ENCODE measurements around the gene POMT2.
"Not testable (repeated sequence)": the region's sequence is repeated elsewhere in the genome, so short reads cannot be mapped to it uniquely, and the experiment has no call there.

The POMT2 gene

GRCh38 chr14:77327111-77327510, 6.4 kb upstream of the POMT2 start:
- no peaks in the 10 kb centered on the region for H3K27me3 ChIP-seq (ENCODE audit: control insufficient read depth in 2 of 2, insufficient read depth in 2 of 2, low read length in 2 of 2)
- H3K9ac ChIP-seq (ENCODE audit: low read depth in 1 of 2, low read length in 2 of 2) = no peak overlapping the region
- peaks cover 2 to 6% of the 10 kb centered on the region in 2 donors for H3K4me1 ChIP-seq (ENCODE audit: control insufficient read depth in 2 of 2, insufficient read depth in 2 of 2, low read length in 2 of 2)
- no peak overlapping the region for H3K27ac ChIP-seq (ENCODE audit: low read depth in 2 of 2, low read length in 2 of 2)
- H3K9me3 ChIP-seq (ENCODE audit: control insufficient read depth in 2 of 2, low read length in 2 of 2) = no peaks in the 10 kb centered on the region
- no peaks in the 10 kb centered on the region for H3K36me3 ChIP-seq (ENCODE audit: control insufficient read depth in 2 of 2, insufficient read depth in 2 of 2, low read length in 2 of 2)
- H3K4me3 ChIP-seq (ENCODE audit: low read length in 2 of 2) = no peak overlapping the region

GRCh38 chr14:77325746-77326094, 5.0 kb upstream of the POMT2 start:
- Histone ChIP-seq H3K36me3 (ENCODE audit: control insufficient read depth in 2 of 2, insufficient read depth in 2 of 2, low read length in 2 of 2) (no peaks in the 10 kb centered on the region), H3K27me3 (ENCODE audit: control insufficient read depth in 2 of 2, insufficient read depth in 2 of 2, low read length in 2 of 2) (no peaks in the 10 kb centered on the region), H3K4me3 (ENCODE audit: low read length in 2 of 2) (no peak overlapping the region), H3K27ac (ENCODE audit: low read depth in 2 of 2, low read length in 2 of 2) (no peak overlapping the region), H3K9me3 (ENCODE audit: control insufficient read depth in 2 of 2, low read length in 2 of 2) (no peaks in the 10 kb centered on the region), H3K9ac (ENCODE audit: low read depth in 1 of 2, low read length in 2 of 2) (no peak overlapping the region), H3K4me1 (ENCODE audit: control insufficient read depth in 2 of 2, insufficient read depth in 2 of 2, low read length in 2 of 2) (peaks cover 7 to 8% of the 10 kb centered on the region in 2 donors)

- Histone ChIP-seq H3K4me3 (ENCODE audit: low read length in 2 of 2) (no peak overlapping the region), H3K4me1 (ENCODE audit: control insufficient read depth in 2 of 2, insufficient read depth in 2 of 2, low read length in 2 of 2) (peaks cover 7 to 9% of the 10 kb centered on the region in 2 donors), H3K9ac (ENCODE audit: low read depth in 1 of 2, low read length in 2 of 2) (no peak overlapping the region), H3K36me3 (ENCODE audit: control insufficient read depth in 2 of 2, insufficient read depth in 2 of 2, low read length in 2 of 2) (no peaks in the 10 kb centered on the region), H3K27ac (ENCODE audit: low read depth in 2 of 2, low read length in 2 of 2) (no peak overlapping the region), H3K27me3 (ENCODE audit: control insufficient read depth in 2 of 2, insufficient read depth in 2 of 2, low read length in 2 of 2) (no peaks in the 10 kb centered on the region), H3K9me3 (ENCODE audit: control insufficient read depth in 2 of 2, low read length in 2 of 2) (no peaks in the 10 kb centered on the region)
Observed at GRCh38 chr14:77324816-77325745, 4.4 kb upstream of the POMT2 start.

- H3K27me3 ChIP-seq (ENCODE audit: control insufficient read depth in 2 of 2, insufficient read depth in 2 of 2, low read length in 2 of 2) = no peaks in the 10 kb centered on the region
- no peaks in the 10 kb centered on the region for H3K36me3 ChIP-seq (ENCODE audit: control insufficient read depth in 2 of 2, insufficient read depth in 2 of 2, low read length in 2 of 2)
- H3K4me1 ChIP-seq (ENCODE audit: control insufficient read depth in 2 of 2, insufficient read depth in 2 of 2, low read length in 2 of 2) = peaks cover 13 to 14% of the 10 kb centered on the region in 2 donors
- no peak overlapping the region for H3K27ac ChIP-seq (ENCODE audit: low read depth in 2 of 2, low read length in 2 of 2)
- H3K9me3 ChIP-seq (ENCODE audit: control insufficient read depth in 2 of 2, low read length in 2 of 2) = no peaks in the 10 kb centered on the region
- H3K4me3 ChIP-seq (ENCODE audit: low read length in 2 of 2) = no peak overlapping the region
- no peak overlapping the region for H3K9ac ChIP-seq (ENCODE audit: low read depth in 1 of 2, low read length in 2 of 2)
Observed at GRCh38 chr14:77324289-77324688, 3.6 kb upstream of the POMT2 start.

- Histone ChIP-seq H3K27me3 (ENCODE audit: control insufficient read depth in 2 of 2, insufficient read depth in 2 of 2, low read length in 2 of 2) (no peaks in the 10 kb centered on the region), H3K4me1 (ENCODE audit: control insufficient read depth in 2 of 2, insufficient read depth in 2 of 2, low read length in 2 of 2) (peaks cover 13 to 14% of the 10 kb centered on the region in 2 donors), H3K36me3 (ENCODE audit: control insufficient read depth in 2 of 2, insufficient read depth in 2 of 2, low read length in 2 of 2) (no peaks in the 10 kb centered on the region), H3K4me3 (ENCODE audit: low read length in 2 of 2) (no peak overlapping the region), H3K9ac (ENCODE audit: low read depth in 1 of 2, low read length in 2 of 2) (no peak overlapping the region), H3K9me3 (ENCODE audit: control insufficient read depth in 2 of 2, low read length in 2 of 2) (no peaks in the 10 kb centered on the region), H3K27ac (ENCODE audit: low read depth in 2 of 2, low read length in 2 of 2) (no peak overlapping the region)
Observed at GRCh38 chr14:77323571-77323970, 2.9 kb upstream of the POMT2 start.

- H3K9ac ChIP-seq (ENCODE audit: low read depth in 1 of 2, low read length in 2 of 2) = no peak overlapping the region
- H3K4me3 ChIP-seq (ENCODE audit: low read length in 2 of 2) = no peak overlapping the region
- peaks cover 13 to 14% of the 10 kb centered on the region in 2 donors for H3K4me1 ChIP-seq (ENCODE audit: control insufficient read depth in 2 of 2, insufficient read depth in 2 of 2, low read length in 2 of 2)
- H3K27ac ChIP-seq (ENCODE audit: low read depth in 2 of 2, low read length in 2 of 2) = no peak overlapping the region
- H3K9me3 ChIP-seq (ENCODE audit: control insufficient read depth in 2 of 2, low read length in 2 of 2) = no peaks in the 10 kb centered on the region
- H3K36me3 ChIP-seq (ENCODE audit: control insufficient read depth in 2 of 2, insufficient read depth in 2 of 2, low read length in 2 of 2) = no peaks in the 10 kb centered on the region
- no peaks in the 10 kb centered on the region for H3K27me3 ChIP-seq (ENCODE audit: control insufficient read depth in 2 of 2, insufficient read depth in 2 of 2, low read length in 2 of 2)
Observed at GRCh38 chr14:77322951-77323350, 2.3 kb upstream of the POMT2 start.

- peak overlapping the region; percentile 63 to 95 for H3K9ac ChIP-seq (ENCODE audit: low read depth in 1 of 2, low read length in 2 of 2)
- no peaks in the 10 kb centered on the region for H3K9me3 ChIP-seq (ENCODE audit: control insufficient read depth in 2 of 2, low read length in 2 of 2)
- H3K4me3 ChIP-seq (ENCODE audit: low read length in 2 of 2) = peak overlapping the region; percentile 63 to 89
- H3K27ac ChIP-seq (ENCODE audit: low read depth in 2 of 2, low read length in 2 of 2) = peak overlapping the region in 1 of 2 donors; percentile 41
- H3K36me3 ChIP-seq (ENCODE audit: control insufficient read depth in 2 of 2, insufficient read depth in 2 of 2, low read length in 2 of 2) = no peaks in the 10 kb centered on the region
- no peaks in the 10 kb centered on the region for H3K27me3 ChIP-seq (ENCODE audit: control insufficient read depth in 2 of 2, insufficient read depth in 2 of 2, low read length in 2 of 2)
- H3K4me1 ChIP-seq (ENCODE audit: control insufficient read depth in 2 of 2, insufficient read depth in 2 of 2, low read length in 2 of 2) = peaks cover 16 to 17% of the 10 kb centered on the region in 2 donors
Observed at GRCh38 chr14:77322250-77322902, 1.7 kb upstream of the POMT2 start.

GRCh38 chr14:77319422-77319821, 1.3 kb downstream of the POMT2 start:
- H3K4me1 ChIP-seq (ENCODE audit: control insufficient read depth in 2 of 2, insufficient read depth in 2 of 2, low read length in 2 of 2) = peaks cover 21 to 29% of the 10 kb centered on the region in 2 donors
- H3K4me3 ChIP-seq (ENCODE audit: low read length in 2 of 2) = no peak overlapping the region
- H3K9ac ChIP-seq (ENCODE audit: low read depth in 1 of 2, low read length in 2 of 2) = no peak overlapping the region
- no peaks in the 10 kb centered on the region for H3K9me3 ChIP-seq (ENCODE audit: control insufficient read depth in 2 of 2, low read length in 2 of 2)
- H3K27ac ChIP-seq (ENCODE audit: low read depth in 2 of 2, low read length in 2 of 2) = no peak overlapping the region
- no peaks in the 10 kb centered on the region for H3K36me3 ChIP-seq (ENCODE audit: control insufficient read depth in 2 of 2, insufficient read depth in 2 of 2, low read length in 2 of 2)
- H3K27me3 ChIP-seq (ENCODE audit: control insufficient read depth in 2 of 2, insufficient read depth in 2 of 2, low read length in 2 of 2) = no peaks in the 10 kb centered on the region

- not testable (repeated sequence) for H3K9ac ChIP-seq (ENCODE audit: low read depth in 1 of 2, low read length in 2 of 2); H3K27ac ChIP-seq (ENCODE audit: low read depth in 2 of 2, low read length in 2 of 2); H3K36me3 ChIP-seq (ENCODE audit: control insufficient read depth in 2 of 2, insufficient read depth in 2 of 2, low read length in 2 of 2); H3K4me3 ChIP-seq (ENCODE audit: low read length in 2 of 2); H3K9me3 ChIP-seq (ENCODE audit: control insufficient read depth in 2 of 2, low read length in 2 of 2); H3K27me3 ChIP-seq (ENCODE audit: control insufficient read depth in 2 of 2, insufficient read depth in 2 of 2, low read length in 2 of 2)
- peaks cover 21 to 35% of the 10 kb centered on the region in 2 donors for H3K4me1 ChIP-seq (ENCODE audit: control insufficient read depth in 2 of 2, insufficient read depth in 2 of 2, low read length in 2 of 2)
Observed at GRCh38 chr14:77318756-77319155, 1.9 kb downstream of the POMT2 start.

GRCh38 chr14:77318006-77318553, 2.6 kb downstream of the POMT2 start:
- Histone ChIP-seq H3K27ac (ENCODE audit: low read depth in 2 of 2, low read length in 2 of 2) (no peak overlapping the region), H3K9me3 (ENCODE audit: control insufficient read depth in 2 of 2, low read length in 2 of 2) (no peaks in the 10 kb centered on the region), H3K27me3 (ENCODE audit: control insufficient read depth in 2 of 2, insufficient read depth in 2 of 2, low read length in 2 of 2) (no peaks in the 10 kb centered on the region), H3K4me3 (ENCODE audit: low read length in 2 of 2) (no peak overlapping the region), H3K4me1 (ENCODE audit: control insufficient read depth in 2 of 2, insufficient read depth in 2 of 2, low read length in 2 of 2) (peaks cover 21 to 35% of the 10 kb centered on the region in 2 donors), H3K9ac (ENCODE audit: low read depth in 1 of 2, low read length in 2 of 2) (peak overlapping the region in 1 of 2 donors; percentile 24), H3K36me3 (ENCODE audit: control insufficient read depth in 2 of 2, insufficient read depth in 2 of 2, low read length in 2 of 2) (no peaks in the 10 kb centered on the region)

Measured in mucosa of rectum (tissue), 2 donors.